ENCODE results near the gene C1orf122.

The C1orf122 gene

DNA sequence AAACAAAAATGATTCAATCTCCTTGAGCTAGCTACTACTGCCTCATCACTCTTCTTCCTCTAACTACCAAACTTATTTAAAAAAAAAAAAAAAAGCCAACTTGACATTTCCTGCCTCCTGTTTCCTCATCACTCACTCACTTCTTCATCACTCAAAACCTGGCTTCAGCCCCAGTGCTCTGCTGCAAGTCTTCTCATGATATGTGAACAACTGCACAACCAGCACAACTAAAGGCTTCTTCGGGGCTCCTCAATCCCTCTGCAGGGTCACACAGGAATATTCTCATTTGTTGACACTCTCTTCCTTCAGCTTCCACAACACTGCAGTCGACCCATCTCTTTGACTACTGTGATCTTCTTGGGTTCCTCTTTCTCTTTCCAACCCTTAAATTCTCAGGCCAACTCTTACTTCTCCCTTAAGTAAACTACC is 44.2 kb downstream of the C1orf122 start:
- Histone ChIP-seq H3K4me3 (ENCODE audit: control insufficient read depth in 1 of 7, extremely low read depth in 1 of 7, insufficient read depth in 4 of 7, low read depth in 2 of 7, low read length in 6 of 7) (no peak overlapping the region), H3K27me3 (replicated peaks in 2 of 5; ENCODE audit: control insufficient read depth in 4 of 5, insufficient read depth in 5 of 5, low read length in 4 of 5) (no peaks in the 10 kb centered on the region), H3K4me1 (ENCODE audit: control extremely low read depth in 1 of 4, control insufficient read depth in 4 of 4, insufficient read depth in 4 of 4, low read length in 3 of 4) (peaks cover 10 to 37% (median 22%) of the 10 kb centered on the region in 4 experiments), H3K9me3 (ENCODE audit: control extremely low read depth in 1 of 5, control insufficient read depth in 4 of 5, insufficient read depth in 2 of 5, low read depth in 1 of 5, low read length in 4 of 5) (no peaks in the 10 kb centered on the region), H3K36me3 (ENCODE audit: control insufficient read depth in 4 of 4, insufficient read depth in 4 of 4, low read length in 3 of 4) (peaks cover 0 to 22% (median 9%) of the 10 kb centered on the region in 4 experiments), H3K27ac (ENCODE audit: insufficient read depth in 1 of 2, low read depth in 1 of 2, low read length in 2 of 2, poor library complexity in 1 of 2, severe bottlenecking in 2 of 2) (no peak overlapping the region)
- peak in 2 of 3 donors; percentile 33 to 42 for DNase-seq
- 22% methylated on average over 2 of the region's 2 CpGs for WGBS (ENCODE audit: insufficient coverage)
- ChIA-PET POLR2A (no interaction called here), CTCF (interaction anchor here (1.4 to 4.4 kb wide), 2 partner anchors 10 to 36 kb away, joined by 3 to 28 read pairs; partner anchors contain the start of gene MTF1)

DNA sequence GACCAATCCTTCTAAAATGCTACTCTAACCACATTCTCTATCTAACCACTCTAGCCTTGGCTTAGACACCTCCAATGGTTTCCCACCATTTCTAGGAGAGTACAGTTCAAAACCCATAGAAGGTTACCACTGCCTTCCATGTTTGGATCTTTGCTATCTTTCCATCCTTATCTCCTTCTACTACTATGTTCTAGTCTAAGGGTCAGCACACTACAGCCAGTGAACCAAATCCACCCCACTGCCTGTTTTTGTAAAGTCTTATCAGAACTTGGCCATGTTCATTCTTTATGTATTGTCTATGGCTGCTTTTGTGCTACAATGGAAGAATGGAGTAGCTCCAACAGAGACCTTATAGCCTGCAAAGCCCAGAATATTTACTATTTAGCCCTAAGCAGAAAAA is 45.6 kb downstream of the C1orf122 start:
- POLR2A ChIA-PET: no interaction called here
- no peak overlapping the region for H3K4me3 ChIP-seq (ENCODE audit: control insufficient read depth in 1 of 7, extremely low read depth in 1 of 7, insufficient read depth in 4 of 7, low read depth in 2 of 7, low read length in 6 of 7)
- H3K9me3 ChIP-seq (ENCODE audit: control extremely low read depth in 1 of 5, control insufficient read depth in 4 of 5, insufficient read depth in 2 of 5, low read depth in 1 of 5, low read length in 4 of 5): no peaks in the 10 kb centered on the region
- H3K27me3 ChIP-seq (replicated peaks in 2 of 5; ENCODE audit: control insufficient read depth in 4 of 5, insufficient read depth in 5 of 5, low read length in 4 of 5): no peaks in the 10 kb centered on the region
- H3K36me3 ChIP-seq (ENCODE audit: control insufficient read depth in 4 of 4, insufficient read depth in 4 of 4, low read length in 3 of 4): peaks cover 6 to 23% (median 13%) of the 10 kb centered on the region in 4 experiments
- DNase-seq: no peak
- H3K27ac ChIP-seq (ENCODE audit: insufficient read depth in 1 of 2, low read depth in 1 of 2, low read length in 2 of 2, poor library complexity in 1 of 2, severe bottlenecking in 2 of 2): no peak overlapping the region
- CTCF ChIA-PET: interaction anchor here (1.0 to 4.4 kb wide), 2 partner anchors 8 to 36 kb away, joined by 4 to 28 read pairs; partner anchors contain the start of gene MTF1
- peaks cover 11 to 35% (median 22%) of the 10 kb centered on the region in 4 experiments for H3K4me1 ChIP-seq (ENCODE audit: control extremely low read depth in 1 of 4, control insufficient read depth in 4 of 4, insufficient read depth in 4 of 4, low read length in 3 of 4)

DNA sequence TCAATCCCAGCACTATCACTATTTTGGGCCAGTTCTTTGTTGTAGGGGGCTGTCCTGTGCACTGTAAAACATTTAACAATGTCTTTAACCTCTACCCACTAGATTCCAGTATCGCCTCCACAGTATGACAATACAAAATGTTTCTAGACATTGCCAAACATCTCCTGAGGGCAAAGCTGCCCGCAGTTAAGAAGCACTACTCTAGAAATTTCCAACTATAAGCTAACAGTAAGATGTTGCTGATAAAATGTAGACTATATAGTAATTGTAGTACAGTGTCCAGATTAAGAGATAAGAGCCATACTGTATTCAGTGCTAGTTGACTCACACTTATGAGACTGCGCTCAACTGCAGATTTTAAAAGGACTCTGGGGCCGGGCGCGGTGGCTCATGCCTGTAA is 46.8 kb downstream of the C1orf122 start:
- Histone ChIP-seq H3K36me3 (ENCODE audit: control insufficient read depth in 4 of 4, insufficient read depth in 4 of 4, low read length in 3 of 4) (peaks cover 6 to 21% (median 13%) of the 10 kb centered on the region in 4 experiments), H3K4me1 (ENCODE audit: control extremely low read depth in 1 of 4, control insufficient read depth in 4 of 4, insufficient read depth in 4 of 4, low read length in 3 of 4) (peaks cover 19 to 45% (median 30%) of the 10 kb centered on the region in 4 experiments), H3K9me3 (ENCODE audit: control extremely low read depth in 1 of 5, control insufficient read depth in 4 of 5, insufficient read depth in 2 of 5, low read depth in 1 of 5, low read length in 4 of 5) (no peaks in the 10 kb centered on the region), H3K27me3 (replicated peaks in 2 of 5; ENCODE audit: control insufficient read depth in 4 of 5, insufficient read depth in 5 of 5, low read length in 4 of 5) (no peaks in the 10 kb centered on the region), H3K27ac (ENCODE audit: insufficient read depth in 1 of 2, low read depth in 1 of 2, low read length in 2 of 2, poor library complexity in 1 of 2, severe bottlenecking in 2 of 2) (no peak overlapping the region), H3K4me3 (ENCODE audit: control insufficient read depth in 1 of 7, extremely low read depth in 1 of 7, insufficient read depth in 4 of 7, low read depth in 2 of 7, low read length in 6 of 7) (no peak overlapping the region)
- WGBS (ENCODE audit: insufficient coverage): 100% methylated on average over 4 of the region's 6 CpGs
- ChIA-PET CTCF (no interaction called here), POLR2A (no interaction called here)
- no peak for DNase-seq
